Naive thymus-derived CD4-positive, alpha-beta T cell (primary cell): ENCODE results near the gene DNAJC7. TPM values are rescaled to one million over a fixed set of nuclear protein-coding genes. Genes with fewer than 3 reads are reported as not detected.
A peak's percentile ranks its signal among the peaks of the same experiment; 100 is the strongest.
"Not testable (repeated sequence)": the region's sequence is repeated elsewhere in the genome, so short reads cannot be mapped to it uniquely, and the experiment has no call there.

ENCODE experiments used
- ATAC-seq: fragments of 150-1000 bp; cut with Tn5 transposase; 2 replicates; pipeline ENCODE4 v1.10.0; 2021; ENCODE audit warnings: mild to moderate bottlenecking, moderate library complexity
- CTCF ChIA-PET: fragments of 350-600 bp; sonication (Branson Sonifier 250); formaldehyde crosslinking; loops from one replicate; lab custom pipeline; 2021; ENCODE audit warnings: antibody characterized with exemption; lab: Charles Lee
- POLR2A ChIA-PET: fragments of 350-600 bp; sonication (Branson Sonifier 250); formaldehyde crosslinking; loops from one replicate; lab custom pipeline; 2021; ENCODE audit warnings: antibody characterized with exemption, inconsistent platforms; lab: Charles Lee
- DNase-seq, 9 donors: peaks; one replicate each; pipeline versions ENCODE4 v3.0.0 to v3.0.0-alpha.2; 2020 to 2022; ENCODE audit warnings: mixed read lengths in 1 of 9
- H3K27ac ChIP-seq: one replicate; pipeline ENCODE4 v1.7.0; 2013; ENCODE audit warnings: mild to moderate bottlenecking, low read depth, low read length, moderate library complexity
- H3K27me3 ChIP-seq, 2 donors: one replicate each; pipeline ENCODE4 v1.7.0; 2013; ENCODE audit warnings: low read length in 2 of 2, mild to moderate bottlenecking in 2 of 2, moderate library complexity in 2 of 2; ENCODE audit not compliant: control insufficient read depth in 2 of 2, insufficient read depth in 2 of 2
- H3K36me3 ChIP-seq, 3 experiments: 1 replicate in 2 of 3; 2 replicates in 1 of 3; pipeline ENCODE4 v1.7.0; 2013; ENCODE audit warnings: low read length in 3 of 3, mild to moderate bottlenecking in 3 of 3, moderate library complexity in 1 of 3; ENCODE audit not compliant: insufficient read depth in 3 of 3, control insufficient read depth in 2 of 3
- H3K4me1 ChIP-seq, 2 donors: one replicate each; pipeline ENCODE4 v1.7.0; 2013; ENCODE audit warnings: low read length in 2 of 2, mild to moderate bottlenecking in 2 of 2, moderate library complexity in 1 of 2; ENCODE audit not compliant: control insufficient read depth in 2 of 2, insufficient read depth in 2 of 2
- H3K4me3 ChIP-seq: 2 replicates; pipeline ENCODE4 v1.7.0; 2013; ENCODE audit warnings: mild to moderate bottlenecking, low read length
- H3K9me3 ChIP-seq, 3 experiments: 1 replicate in 2 of 3; 2 replicates in 1 of 3; pipeline ENCODE4 v1.7.0; 2013; ENCODE audit warnings: low read length in 3 of 3; ENCODE audit not compliant: control insufficient read depth in 2 of 3
- H3K27ac Mint-ChIP-seq, 9 donors: one replicate each; pipeline ENCODE4 v1.8.0; 2020 to 2022; ENCODE audit warnings: mixed read lengths in 9 of 9, mild to moderate bottlenecking in 8 of 9, moderate library complexity in 5 of 9, inconsistent platforms in 2 of 9
- H3K27me3 Mint-ChIP-seq, 5 donors: one replicate each; pipeline ENCODE4 v1.8.0; 2021 to 2022; ENCODE audit warnings: mixed read lengths in 5 of 5, mild to moderate bottlenecking in 1 of 5
- H3K36me3 Mint-ChIP-seq, 5 donors: one replicate each; pipeline ENCODE4 v1.8.0; 2020 to 2022; ENCODE audit warnings: mixed read lengths in 5 of 5, mild to moderate bottlenecking in 3 of 5, inconsistent platforms in 1 of 5
- H3K4me1 Mint-ChIP-seq, 7 donors: one replicate each; pipeline ENCODE4 v1.8.0; 2020 to 2022; ENCODE audit warnings: mixed read lengths in 7 of 7, mild to moderate bottlenecking in 3 of 7, inconsistent platforms in 1 of 7
- H3K4me3 Mint-ChIP-seq, 10 donors: one replicate each; pipeline ENCODE4 v1.8.0; 2020 to 2022; ENCODE audit warnings: mild to moderate bottlenecking in 10 of 10, mixed read lengths in 10 of 10, moderate library complexity in 6 of 10, inconsistent platforms in 2 of 10
- H3K9me3 Mint-ChIP-seq, 11 donors: one replicate each; pipeline ENCODE4 v1.8.0; 2020 to 2022; ENCODE audit warnings: mixed read lengths in 11 of 11, mild to moderate bottlenecking in 4 of 11, inconsistent platforms in 1 of 11, moderate library complexity in 1 of 11
- intact Hi-C, 2 donors: fragments of 100-400 bp; cut with micrococcal nuclease; formaldehyde crosslinking; loops; one replicate each; pipeline ENCODE4 v1.15.1; 2023
- polyA plus RNA-seq, 2 donors: library from polyadenylated mRNA; unstranded; fragments of 300-500 nt; fragmentation: Illumina TruSeq; gene quantifications; one replicate each; pipeline ENCODE4 v1.2.3, GENCODE V29; 2021
- total RNA-seq, 6 experiments: library from RNA in 5 of 6; stranded (reverse) in 5 of 6; gene quantifications; 1 replicate in 5 of 6; 2 replicates in 1 of 6; pipeline ENCODE4 v1.2.3 and lab custom pipeline; 2021 to 2026

The DNAJC7 gene
- total and polyA plus RNA-seq, 7 experiments from 2014 or later: 65.4 to 145 (median 107) TPM

GRCh38 chr17:41931715-41932114 lies 85.5 kb downstream of the DNAJC7 start:
- H3K36me3 ChIP-seq, H3K27me3 Mint-ChIP-seq, H3K27me3 ChIP-seq, CTCF ChIA-PET, H3K4me3 ChIP-seq, H3K36me3 Mint-ChIP-seq, H3K9me3 ChIP-seq, ATAC-seq, H3K27ac ChIP-seq, H3K9me3 Mint-ChIP-seq, DNase-seq: not testable (repeated sequence)
- H3K4me1 ChIP-seq: peaks cover 9 to 11% of the 10 kb centered on the region in 2 donors
- H3K4me3 Mint-ChIP-seq: peak overlapping the region in 5 of 10 donors; percentile 1 to 93 (median 27)
- POLR2A ChIA-PET: interaction anchor here (0.6 to 3.8 kb wide), 2 partner anchors 13 to 87 kb away, joined by 3 to 47 read pairs; partner anchors contain the start of gene ACLY
- peak overlapping the region in 3 of 9 donors; percentile 64 to 94 (median 90) for H3K27ac Mint-ChIP-seq
- intact Hi-C loops: loop anchor here in 1 of 2 donors (2.0 kb wide), 1 partner anchor 747 kb away; no protein-coding TSS in a partner anchor
- H3K4me1 Mint-ChIP-seq: peaks cover 18 to 48% (median 24%) of the 10 kb centered on the region in 7 donors

- ATAC-seq: peak; percentile 64
- ChIA-PET POLR2A (interaction anchor here (0.8 to 3.8 kb wide), 8 partner anchors 12 to 1281 kb away, joined by 3 to 47 read pairs (median 8); partner anchors contain the start of genes ACLY, CNP, DNAJC7 and EIF1), CTCF (interaction anchor here (0.6 to 1.1 kb wide), 5 partner anchors 33 to 119 kb away, joined by 3 to 7 read pairs (median 4); no protein-coding TSS in a partner anchor)
- peaks cover 9 to 11% of the 10 kb centered on the region in 2 donors for H3K4me1 ChIP-seq
- Mint-ChIP-seq H3K4me1 (peaks cover 18 to 52% (median 24%) of the 10 kb centered on the region in 7 donors), H3K27ac (peak overlapping the region; percentile 90 to 100 (median 96)), H3K4me3 (peak overlapping the region; percentile 93 to 100 (median 96))
- not testable (repeated sequence) for H3K36me3 ChIP-seq, H3K9me3 ChIP-seq, H3K27me3 Mint-ChIP-seq, DNase-seq, H3K9me3 Mint-ChIP-seq, H3K36me3 Mint-ChIP-seq, H3K27me3 ChIP-seq
- intact Hi-C loops: loop anchor here (1.0 to 2.0 kb wide), 6 partner anchors 11 to 748 kb away; partner anchors contain the start of genes CNP (in 1 of the 2), DNAJC7 (in 1 of the 2) and KLHL11 (in 1 of the 2)
- H3K4me3 ChIP-seq: peak overlapping the region; percentile 79
- peak overlapping the region; percentile 84 for H3K27ac ChIP-seq
Measured at GRCh38 chr17:41930833-41931156, 86.4 kb downstream of the DNAJC7 start.

- Mint-ChIP-seq H3K27me3 (no peaks in the 10 kb centered on the region), H3K27ac (peak within 1 kb of the TSS; percentile 90 to 100 (median 96)), H3K4me1 (peaks cover 18 to 52% (median 24%) of the 10 kb centered on the region in 7 donors), H3K9me3 (peaks cover 0 to 3% (median 0%) of the 10 kb centered on the region in 11 donors), H3K4me3 (peak within 1 kb of the TSS; percentile 93 to 100 (median 96)), H3K36me3 (peaks cover 0 to 8% (median 0%) of the 10 kb centered on the region in 5 donors)
- Histone ChIP-seq H3K9me3 (no peaks in the 10 kb centered on the region), H3K27me3 (no peaks in the 10 kb centered on the region), H3K4me1 (peaks cover 9 to 11% of the 10 kb centered on the region in 2 donors), H3K4me3 (peak within 1 kb of the TSS; percentile 79), H3K27ac (peak within 1 kb of the TSS; percentile 84), H3K36me3 (no peaks in the 10 kb centered on the region)
- CTCF ChIA-PET: interaction anchor here (0.5 to 2.6 kb wide), 7 partner anchors 11 to 239 kb away, joined by 3 to 9 read pairs (median 3); partner anchors contain the start of gene ACLY
- POLR2A ChIA-PET: interaction anchor here (0.8 to 3.8 kb wide), 9 partner anchors 11 to 1282 kb away, joined by 3 to 47 read pairs (median 6); partner anchors contain the start of genes ACLY, CNP, DNAJC7 and EIF1
- ATAC-seq: peak; percentile 98
- peak; percentile 87 to 98 (median 97) for DNase-seq
- intact Hi-C loops: loop anchor here (1.0 to 2.0 kb wide), 6 partner anchors 11 to 749 kb away; partner anchors contain the start of genes CNP (in 1 of the 2), DNAJC7 (in 1 of the 2) and KLHL11 (in 1 of the 2)
Measured at GRCh38 chr17:41930009-41930832, 87.0 kb downstream of the DNAJC7 start, which contains the start of gene ODAD4. Gene ODAD4 (plus strand): TSS chr17:41930617. CDS start chr17:41930724, 107 bp downstream.

- no peaks in the 10 kb centered on the region for H3K27me3 ChIP-seq
- no peaks in the 10 kb centered on the region for H3K27me3 Mint-ChIP-seq
- peak overlapping the region; percentile 90 to 100 (median 96) for H3K27ac Mint-ChIP-seq
- ChIA-PET CTCF (interaction anchor here (2.6 kb wide), 1 partner anchor 9 kb away, joined by 9 read pairs; the partner anchor contains the start of gene ACLY), POLR2A (interaction anchor here (1.1 to 3.8 kb wide), 3 partner anchors 10 to 345 kb away, joined by 6 to 47 read pairs (median 19); partner anchors contain the start of genes ACLY and CNP)
- peak overlapping the region; percentile 84 for H3K27ac ChIP-seq
- H3K4me3 Mint-ChIP-seq: peak overlapping the region; percentile 93 to 100 (median 96)
- H3K36me3 ChIP-seq: no peaks in the 10 kb centered on the region
- peaks cover 0 to 3% (median 0%) of the 10 kb centered on the region in 11 donors for H3K9me3 Mint-ChIP-seq
- peaks cover 0 to 8% (median 0%) of the 10 kb centered on the region in 5 donors for H3K36me3 Mint-ChIP-seq
- H3K9me3 ChIP-seq: no peaks in the 10 kb centered on the region
- H3K4me1 ChIP-seq: peaks cover 9 to 11% of the 10 kb centered on the region in 2 donors
- no peak overlapping the region for H3K4me3 ChIP-seq
- DNase-seq: no peak
- intact Hi-C loops: no loop called here
- H3K4me1 Mint-ChIP-seq: peaks cover 18 to 48% (median 24%) of the 10 kb centered on the region in 7 donors
- no peak for ATAC-seq
Measured at GRCh38 chr17:41928693-41929251, 88.5 kb downstream of the DNAJC7 start.

Other genes with a start within 250 kb of the DNAJC7 start
- gene JUP, start 230.7 kb downstream of the DNAJC7 start, total RNA-seq: 1 to 10 TPM in 2 of 5 experiments, under 1 TPM in 3; 0.24 to 8.2 (median 0.57) TPM
- under 1 TPM; 0.19 to 0.25 TPM for gene JUP, start 230.7 kb downstream of the DNAJC7 start, polyA plus RNA-seq
- gene P3H4, start 205.5 kb downstream of the DNAJC7 start, total RNA-seq: 1 to 10 TPM; 3.6 to 7.0 (median 5.3) TPM
- 1 to 10 TPM; 3.5 to 6.5 TPM for gene P3H4, start 205.5 kb downstream of the DNAJC7 start, polyA plus RNA-seq
- under 1 TPM in 2 of 5 experiments, not detected in 3; 0.34 to 0.76 TPM for gene FKBP10, start 204.4 kb downstream of the DNAJC7 start, total RNA-seq
- gene FKBP10, start 204.4 kb downstream of the DNAJC7 start, polyA plus RNA-seq: not detected
- 10 to 100 TPM; 26.8 to 41.7 (median 37.2) TPM for gene NT5C3B, start 181.2 kb downstream of the DNAJC7 start, total RNA-seq
- gene NT5C3B, start 181.2 kb downstream of the DNAJC7 start, polyA plus RNA-seq: 10 to 100 TPM; 41.9 to 66.7 TPM
- gene KLHL10, start 179.6 kb downstream of the DNAJC7 start, total RNA-seq: not detected
- gene KLHL10, start 179.6 kb downstream of the DNAJC7 start, polyA plus RNA-seq: not detected
- gene KLHL11, start 152.0 kb downstream of the DNAJC7 start, total RNA-seq: 10 to 100 TPM; 15.2 to 25.9 (median 18.9) TPM
- 1 to 10 TPM; 6.7 to 7.0 TPM for gene KLHL11, start 152.0 kb downstream of the DNAJC7 start, polyA plus RNA-seq
- gene ACLY, start 98.5 kb downstream of the DNAJC7 start, total RNA-seq: 100 to 1,000 TPM in 1 of 5 experiments, 10 to 100 TPM in 4; 59.2 to 154 (median 70.8) TPM
- 10 to 100 TPM; 42.7 to 51.9 TPM for gene ACLY, start 98.5 kb downstream of the DNAJC7 start, polyA plus RNA-seq
- 1 to 10 TPM in 3 of 5 experiments, under 1 TPM in 1, not detected in 1; 0.16 to 4.1 (median 1.6) TPM for gene ODAD4, start 86.8 kb downstream of the DNAJC7 start, total RNA-seq
- under 1 TPM; 0.10 to 0.40 TPM for gene ODAD4, start 86.8 kb downstream of the DNAJC7 start, polyA plus RNA-seq
- gene CNP, start 50.6 kb downstream of the DNAJC7 start, total RNA-seq: 10 to 100 TPM; 29.6 to 86.3 (median 32.5) TPM
- gene CNP, start 50.6 kb downstream of the DNAJC7 start, polyA plus RNA-seq: 10 to 100 TPM; 32.3 to 34.2 TPM
- 10 to 100 TPM; 14.3 to 24.0 (median 20.4) TPM for gene NKIRAS2, start 2.7 kb upstream of the DNAJC7 start, total RNA-seq
- gene NKIRAS2, start 2.7 kb upstream of the DNAJC7 start, polyA plus RNA-seq: 10 to 100 TPM; 24.6 to 30.5 TPM
- 1 to 10 TPM in 1 of 5 experiments, under 1 TPM in 4; 0.10 to 1.0 (median 0.67) TPM for gene C17orf113, start 33.2 kb upstream of the DNAJC7 start, total RNA-seq
- under 1 TPM; 0.14 to 0.28 TPM for gene C17orf113, start 33.2 kb upstream of the DNAJC7 start, polyA plus RNA-seq
- gene ZNF385C, start 81.0 kb upstream of the DNAJC7 start, total RNA-seq: under 1 TPM in 4 of 5 experiments, not detected in 1; 0.15 to 0.45 (median 0.23) TPM
- gene ZNF385C, start 81.0 kb upstream of the DNAJC7 start, polyA plus RNA-seq: not detected
- gene DHX58, start 95.3 kb upstream of the DNAJC7 start, total RNA-seq: 10 to 100 TPM; 36.0 to 80.5 (median 53.5) TPM
- gene DHX58, start 95.3 kb upstream of the DNAJC7 start, polyA plus RNA-seq: 10 to 100 TPM; 10.1 to 24.7 TPM
- 10 to 100 TPM; 39.6 to 71.1 (median 49.1) TPM for gene KAT2A, start 103.9 kb upstream of the DNAJC7 start, total RNA-seq
- 10 to 100 TPM in 1 of 2 donors, 1 to 10 TPM in 1; 6.6 to 12.0 TPM for gene KAT2A, start 103.9 kb upstream of the DNAJC7 start, polyA plus RNA-seq
- gene HSPB9, start 105.4 kb upstream of the DNAJC7 start, total RNA-seq: under 1 TPM in 2 of 5 experiments, not detected in 3; 0.12 to 0.16 TPM
- gene HSPB9, start 105.4 kb upstream of the DNAJC7 start, polyA plus RNA-seq: under 1 TPM in 1 of 2 donors, not detected in 1; 0.10 TPM
- gene RAB5C, start 137.6 kb upstream of the DNAJC7 start, total RNA-seq: 10 to 100 TPM; 72.0 to 95.2 (median 75.4) TPM
- gene RAB5C, start 137.6 kb upstream of the DNAJC7 start, polyA plus RNA-seq: 10 to 100 TPM; 56.6 to 63.2 TPM
- gene KCNH4, start 163.7 kb upstream of the DNAJC7 start, total RNA-seq: under 1 TPM in 3 of 5 experiments, not detected in 2; 0.12 to 0.24 (median 0.16) TPM
- gene KCNH4, start 163.7 kb upstream of the DNAJC7 start, polyA plus RNA-seq: under 1 TPM in 1 of 2 donors, not detected in 1; 0.07 TPM
- gene HCRT, start 168.0 kb upstream of the DNAJC7 start, total RNA-seq: not detected
- gene HCRT, start 168.0 kb upstream of the DNAJC7 start, polyA plus RNA-seq: not detected
- 10 to 100 TPM; 15.5 to 29.8 (median 19.9) TPM for gene GHDC, start 177.1 kb upstream of the DNAJC7 start, total RNA-seq
- gene GHDC, start 177.1 kb upstream of the DNAJC7 start, polyA plus RNA-seq: 10 to 100 TPM; 15.2 to 17.4 TPM